HG03175 (cell line): Measurements from ENCODE around the gene RAD9A.

Source experiments
- ATAC-seq: cut with Tn5 transposase; IDR thresholded peaks from one replicate; pipeline ENCODE4 v1.9.1; 2021; ENCODE audit warnings: mild to moderate bottlenecking, moderate library complexity; ENCODE audit not compliant: unreplicated experiment

RAD9A gene

DNA sequence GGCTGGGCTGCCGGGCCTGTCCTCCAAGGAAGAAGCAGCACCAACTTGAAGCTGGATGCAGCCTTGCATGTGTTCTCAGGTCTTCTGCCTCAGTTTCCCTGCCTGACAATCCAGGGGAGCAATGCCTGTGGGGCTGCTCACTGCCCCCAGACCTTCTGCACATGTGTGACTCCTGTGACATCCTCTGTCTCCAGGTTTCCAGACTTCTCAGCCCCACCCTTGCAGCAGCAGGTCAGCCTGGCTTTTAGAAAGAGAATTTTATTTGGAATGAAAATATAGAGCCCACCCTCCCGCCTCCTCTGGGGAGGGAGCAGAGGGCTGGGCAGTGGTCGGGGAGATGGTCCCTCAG lies 46.0 kb downstream of the RAD9A start:
- ATAC-seq: no peak

DNA sequence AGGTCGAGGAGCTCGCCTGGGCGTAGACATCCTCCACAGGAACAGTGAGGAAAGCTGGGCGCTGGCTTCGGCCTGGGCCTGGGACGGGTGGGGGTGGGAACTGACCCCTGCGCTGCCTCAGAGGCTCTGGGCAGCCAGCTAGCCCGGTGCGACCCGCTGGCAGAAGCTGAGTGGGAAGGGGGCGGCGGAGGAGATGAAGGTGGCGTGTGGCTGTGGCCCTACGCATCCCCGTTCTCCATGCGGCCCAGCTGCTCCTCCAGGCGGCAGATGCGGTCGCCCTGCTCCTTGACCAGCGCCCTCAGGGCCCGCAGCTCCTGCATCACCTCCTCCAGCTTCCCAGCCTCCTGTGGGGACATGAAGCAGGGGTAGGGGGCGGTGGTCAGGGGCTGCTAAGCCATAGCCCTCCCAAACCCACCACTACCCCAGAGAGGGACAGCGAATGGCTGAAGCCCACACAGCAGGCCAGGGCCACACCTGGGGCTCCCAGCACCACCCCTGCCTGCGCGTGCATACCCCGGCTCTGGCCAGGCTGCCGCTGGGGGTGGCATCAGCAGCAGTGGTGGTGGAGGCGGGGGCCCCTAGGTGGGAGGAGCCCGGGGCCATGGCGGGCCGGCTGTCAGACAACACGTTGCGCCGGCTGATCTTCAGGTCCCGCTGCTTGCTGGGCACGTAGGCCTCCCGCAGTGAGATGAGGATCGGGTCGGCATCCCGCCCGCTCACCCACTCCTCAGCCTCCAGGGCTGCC lies 46.5 kb downstream of the RAD9A start:
- no peak for ATAC-seq

DNA sequence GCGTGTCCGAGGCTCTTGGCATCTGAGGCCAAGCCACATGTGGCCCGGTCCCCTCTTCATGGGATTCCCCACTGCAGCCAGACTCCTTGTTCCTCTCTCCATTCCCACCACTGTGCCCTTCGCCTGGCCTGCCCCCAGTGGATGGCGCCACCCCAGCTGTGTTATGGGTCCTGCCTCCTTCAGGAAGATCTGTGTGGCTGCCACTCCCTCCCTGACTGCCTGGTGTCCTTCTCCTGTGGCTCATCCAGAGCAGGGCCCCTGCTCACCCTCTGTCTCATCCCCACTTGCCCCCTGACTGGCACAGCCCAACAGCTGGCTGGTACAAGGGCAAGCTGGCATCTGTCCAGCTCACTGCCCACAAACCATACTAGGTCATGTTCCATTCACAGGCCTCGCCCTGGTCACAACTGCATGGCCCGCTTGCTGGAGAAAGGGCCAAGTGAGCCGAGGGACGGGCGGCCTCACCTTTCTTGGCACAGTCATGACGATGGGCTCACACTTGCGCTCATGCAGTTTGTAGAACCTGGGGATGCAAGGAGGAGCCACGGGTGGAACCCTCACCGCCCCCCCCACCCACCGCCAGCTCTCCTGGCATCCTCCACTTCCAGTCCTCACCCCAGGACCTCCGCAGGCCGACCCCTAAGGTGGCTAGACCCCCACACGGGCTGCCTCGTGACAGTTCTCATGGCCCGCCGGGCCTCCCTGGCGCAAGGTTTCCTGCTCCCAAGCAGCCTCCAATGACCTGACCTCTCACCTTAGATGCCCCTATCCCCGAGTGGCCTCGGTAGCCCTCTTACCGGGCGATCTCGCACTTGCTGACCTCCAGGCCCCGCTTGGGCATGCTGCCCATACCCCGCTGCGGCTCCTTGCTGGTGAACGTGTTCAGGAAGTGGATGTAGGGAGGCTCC lies 47.8 kb downstream of the RAD9A start:
- ATAC-seq: no peak

DNA sequence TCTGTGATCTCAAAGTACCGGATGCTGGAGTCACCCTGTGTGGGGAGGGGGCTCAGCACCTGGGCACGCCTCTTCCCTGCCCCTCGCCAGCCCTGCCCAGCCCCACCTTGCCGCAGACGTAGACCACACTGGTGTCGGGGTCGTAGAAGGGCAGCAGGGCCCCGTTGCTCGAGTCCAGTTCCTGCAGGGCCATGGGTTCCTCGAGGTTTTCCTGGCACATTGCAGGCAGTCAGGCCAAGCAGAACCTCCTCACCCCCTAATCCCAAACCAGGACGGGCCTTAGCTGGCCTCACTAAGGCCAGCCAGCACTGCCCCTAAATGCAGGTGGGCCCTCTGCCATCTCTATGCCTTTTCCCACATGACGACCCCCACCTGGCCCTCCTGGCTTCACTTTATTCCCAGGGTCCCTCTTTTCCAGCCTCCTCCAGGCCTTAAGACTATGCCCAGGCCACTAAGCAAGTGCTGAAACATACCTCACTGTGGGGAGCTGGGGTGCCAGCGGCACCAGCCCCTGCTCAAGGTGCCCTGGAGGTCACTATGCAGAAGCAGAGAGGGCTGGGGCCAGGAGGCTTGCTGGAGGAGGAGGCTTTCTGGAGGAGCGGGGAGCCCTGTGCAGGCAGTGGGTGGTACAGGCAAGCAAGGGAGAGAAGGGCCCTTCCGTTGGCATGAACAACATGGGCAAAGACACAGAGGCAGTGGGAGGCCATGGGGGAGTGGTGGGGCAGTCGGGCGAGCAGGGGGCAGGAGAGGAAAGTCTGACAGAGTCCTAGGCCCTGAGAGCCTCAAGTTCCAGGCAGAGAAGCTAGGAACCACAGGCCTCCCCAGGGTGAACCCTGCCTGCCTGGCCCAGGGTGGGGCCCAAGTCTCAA lies 48.7 kb downstream of the RAD9A start:
- no peak for ATAC-seq

DNA sequence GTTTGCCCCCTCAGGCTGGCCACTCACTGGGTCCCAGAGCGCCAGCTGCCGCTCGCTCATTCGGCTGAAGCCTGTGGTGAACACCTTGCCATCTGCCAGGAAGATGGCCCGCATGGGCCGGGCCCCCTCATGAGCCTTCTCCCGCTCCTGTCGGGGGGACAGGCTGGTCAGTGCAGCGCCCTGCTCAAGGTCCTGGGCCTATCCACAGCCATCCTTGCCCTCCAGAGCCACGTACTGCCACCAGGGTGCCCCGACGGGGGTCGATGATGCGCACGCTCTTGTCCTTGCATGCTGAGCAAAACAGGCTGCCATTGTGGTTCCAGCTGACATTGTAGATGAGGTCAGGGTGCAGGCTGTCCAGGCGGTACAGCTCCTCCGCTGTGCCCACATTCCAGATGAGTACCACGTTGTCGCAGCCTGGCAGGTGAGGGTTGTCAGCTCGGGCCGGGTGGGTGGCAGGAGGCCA lies 49.3 kb downstream of the RAD9A start:
- no peak for ATAC-seq

DNA sequence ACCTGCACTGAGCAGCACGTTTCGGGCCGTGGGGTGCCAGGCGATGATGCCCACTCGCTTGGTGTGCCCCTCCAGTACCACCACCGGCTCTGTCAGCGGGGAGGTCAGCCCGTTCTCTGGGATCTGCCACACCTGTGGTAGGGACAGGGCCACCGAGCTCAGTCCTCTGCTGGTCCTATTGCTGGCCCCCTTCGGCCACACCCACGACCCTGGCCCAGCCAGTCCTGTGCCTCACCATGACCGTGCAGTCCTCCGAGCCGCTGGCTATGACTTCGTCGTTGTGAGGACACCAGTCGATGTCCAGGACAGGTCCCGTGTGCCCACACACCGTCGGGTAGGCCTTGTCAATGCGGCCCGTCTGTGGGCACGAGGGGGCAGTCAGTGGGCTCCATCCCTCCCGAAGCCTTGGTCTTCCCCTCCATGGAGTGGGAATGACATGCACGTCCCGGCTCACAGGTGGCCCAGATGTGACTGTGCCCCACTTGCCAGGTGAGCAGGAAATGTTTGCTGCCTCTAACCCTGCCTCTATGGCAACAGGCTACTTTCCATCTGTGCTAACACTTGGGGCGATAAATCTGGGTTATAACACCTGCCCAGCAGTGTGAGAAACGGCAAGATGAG lies 50.1 kb downstream of the RAD9A start:
- no peak for ATAC-seq

DNA sequence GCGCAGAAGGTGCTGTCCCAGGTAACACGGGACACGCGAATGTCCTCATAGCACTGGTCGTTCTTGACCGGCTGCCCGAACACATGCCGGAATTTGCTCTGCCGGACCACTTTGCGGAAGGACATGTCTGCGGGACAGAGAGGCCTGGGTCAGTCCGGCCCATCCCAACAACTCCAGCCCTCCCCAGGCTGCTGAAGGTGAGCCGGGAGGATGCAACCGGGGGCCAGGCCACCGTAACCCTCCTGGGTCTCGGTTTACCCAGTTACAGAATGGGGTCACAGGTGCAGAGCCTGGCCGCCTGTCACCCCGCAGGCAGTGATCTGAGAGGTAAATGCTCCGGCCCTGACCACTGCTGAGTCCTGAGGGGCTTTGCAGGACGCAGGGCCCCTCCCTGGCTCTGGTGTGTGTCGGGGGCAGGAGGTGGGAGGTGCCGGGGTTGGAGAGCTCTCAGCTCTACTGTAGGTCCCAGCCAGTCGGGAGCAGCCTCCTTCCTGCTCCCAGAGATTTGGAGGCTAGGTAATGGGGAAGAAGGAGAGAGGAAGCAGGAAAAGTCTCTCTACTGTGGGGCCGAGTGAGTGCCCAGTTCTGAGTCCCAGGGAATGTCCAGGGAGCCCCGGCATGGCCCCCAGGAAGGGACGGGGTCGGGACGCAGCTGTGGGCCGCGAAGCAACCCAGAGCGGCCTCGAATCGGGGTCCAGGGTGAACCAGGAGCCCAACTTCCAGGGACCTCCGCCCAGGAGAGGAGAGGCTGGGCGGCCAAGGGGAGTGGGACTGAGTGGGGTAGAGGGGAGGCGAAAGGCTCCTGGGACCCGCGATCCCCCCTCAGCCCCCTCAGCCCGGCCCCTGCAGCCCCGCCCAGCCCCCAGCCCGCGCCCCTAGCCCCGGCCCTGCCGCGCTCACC lies 51.0 kb downstream of the RAD9A start:
- no peak for ATAC-seq

DNA sequence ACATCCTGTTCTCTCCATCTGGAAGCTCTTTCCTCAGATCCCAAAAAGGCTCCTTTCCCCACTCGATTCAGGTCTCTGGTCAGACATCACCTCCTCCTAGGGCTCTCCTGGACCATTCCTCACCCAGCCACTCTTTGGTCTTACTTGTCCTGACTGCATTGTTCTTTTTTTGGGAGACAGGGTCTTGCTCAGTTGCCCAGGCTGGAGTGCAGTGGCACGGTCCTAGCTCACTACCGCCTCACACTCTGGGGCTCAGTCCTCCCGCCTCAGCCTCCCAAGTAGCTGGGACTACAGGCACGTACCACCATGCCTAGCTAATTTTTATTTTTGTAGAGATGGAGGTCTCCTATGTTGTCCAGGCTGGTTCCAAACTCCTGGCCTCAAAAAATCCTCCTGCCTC lies 53.7 kb downstream of the RAD9A start:
- ATAC-seq: no peak
